HUES6 (cell line): Measurements from ENCODE around the gene LMF2.

Experiments
- H3K27ac ChIP-seq: 2 replicates; pipeline ENCODE4 v1.7.0; 2013; ENCODE audit warnings: low read depth, mild to moderate bottlenecking, low read length, inconsistent platforms
- H3K27me3 ChIP-seq: 2 replicates; pipeline ENCODE4 v1.6.1; 2013; ENCODE audit warnings: low read length; ENCODE audit not compliant: control insufficient read depth, insufficient read depth
- H3K36me3 ChIP-seq: 2 replicates; pipeline ENCODE4 v1.6.1; 2013; ENCODE audit warnings: low read length; ENCODE audit not compliant: control insufficient read depth, insufficient read depth
- H3K4me1 ChIP-seq: 2 replicates; pipeline ENCODE4 v1.6.1; 2013; ENCODE audit warnings: low read length; ENCODE audit not compliant: control insufficient read depth, insufficient read depth
- H3K4me3 ChIP-seq: 2 replicates; pipeline ENCODE4 v1.5.1; 2013; ENCODE audit warnings: low read depth, low read length
- H3K9ac ChIP-seq: one replicate; pipeline ENCODE4 v1.6.1; 2013; ENCODE audit warnings: mild to moderate bottlenecking, low read length
- H3K9me3 ChIP-seq: 2 replicates; pipeline ENCODE4 v1.6.1; 2013; ENCODE audit warnings: low read depth, low read length; ENCODE audit not compliant: control insufficient read depth, insufficient read depth

The LMF2 gene

DNA sequence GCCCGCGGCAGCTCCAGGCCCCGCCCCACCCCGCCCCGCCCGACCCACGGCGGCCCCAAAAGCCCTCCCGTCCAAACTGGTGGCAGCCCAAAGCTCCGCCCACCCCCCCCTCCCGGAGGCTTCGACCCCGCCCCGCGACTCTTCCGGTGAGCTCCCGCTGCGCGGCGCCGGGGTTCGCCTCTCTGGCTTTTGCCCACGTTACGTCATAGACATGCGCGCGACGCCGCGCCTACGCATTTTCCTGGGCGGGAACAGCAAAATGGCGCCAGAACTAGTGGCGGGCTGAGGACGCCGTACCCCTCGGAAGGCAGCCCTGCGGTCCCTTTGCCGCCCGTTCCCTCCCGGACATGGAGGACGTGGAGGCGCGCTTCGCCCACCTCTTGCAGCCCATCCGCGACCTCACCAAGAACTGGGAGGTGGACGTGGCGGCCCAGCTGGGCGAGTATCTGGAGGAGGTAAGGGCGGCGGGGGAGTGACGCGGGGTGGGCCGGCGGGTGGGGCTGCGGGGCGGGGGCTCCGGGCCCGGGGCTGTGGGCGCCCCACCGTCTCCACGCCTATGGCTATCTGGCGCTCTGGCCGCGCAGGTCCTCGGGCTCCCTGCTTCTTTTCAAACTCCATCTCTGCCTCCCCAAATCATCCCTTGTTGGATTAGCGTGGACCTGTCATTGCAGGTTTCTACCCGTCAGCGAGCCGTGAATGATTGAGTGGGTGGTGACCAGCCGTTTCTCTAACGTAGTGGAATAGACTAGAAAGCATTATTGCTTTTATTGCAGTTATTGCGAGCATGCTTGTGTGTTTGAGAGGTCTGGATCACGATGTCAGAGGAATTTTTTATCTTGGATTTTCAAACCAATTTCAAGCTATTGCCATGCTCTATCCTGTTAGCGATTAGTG lies 736 bp upstream of the LMF2 start, which contains the start of gene NCAPH2:
Gene NCAPH2 (plus strand): TSS at position 234 of the 894 bp plus-strand sequence. CDS start 114 bp downstream, at position 348.
- H3K9ac ChIP-seq: peak within 1 kb of the TSS; percentile 99

DNA sequence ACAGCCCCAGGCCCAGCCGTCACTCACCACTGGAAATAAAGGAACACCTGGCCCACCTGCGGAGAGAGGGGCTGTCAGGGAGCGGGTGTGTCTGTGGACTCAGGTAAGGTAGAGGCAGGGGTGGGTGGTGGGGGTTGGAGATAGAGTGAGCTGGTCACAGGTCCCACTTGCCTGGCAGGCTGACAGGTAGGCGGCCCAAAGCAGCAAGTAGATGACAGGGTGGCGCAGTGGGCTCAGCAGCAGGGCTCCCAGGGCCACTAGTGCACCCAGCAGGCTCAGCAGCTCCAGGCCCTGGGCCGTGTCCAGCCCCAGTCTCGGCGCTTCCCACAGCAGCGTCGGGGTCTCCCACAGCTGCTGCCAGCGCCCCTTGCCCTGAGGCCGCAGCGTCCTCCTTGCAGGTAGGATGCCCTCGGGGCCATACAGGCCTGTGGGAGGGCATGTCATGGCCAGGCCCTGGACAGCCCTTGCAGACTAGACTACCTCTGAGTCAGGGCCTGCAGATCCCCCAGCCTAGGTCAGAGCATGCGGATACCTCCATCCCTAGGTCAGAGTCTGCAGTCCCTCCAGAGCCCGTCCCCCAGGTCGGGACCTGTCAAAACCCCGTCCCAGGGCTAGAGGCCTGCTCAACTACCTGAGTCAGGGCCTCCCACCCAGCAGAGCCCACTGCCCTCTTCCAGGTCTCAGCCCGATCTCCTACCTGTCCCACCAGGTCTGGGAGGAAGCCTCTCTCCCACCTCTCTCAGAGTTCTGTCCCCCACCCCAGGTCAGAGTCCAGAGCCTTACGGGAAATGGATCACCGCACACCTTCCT lies 686 bp downstream of the LMF2 start:
- no peaks in the 10 kb centered on the region for H3K27me3 ChIP-seq
- peak overlapping the region; percentile 55; the same call in 1 of the 2 replicates for H3K27ac ChIP-seq
- no peaks in the 10 kb centered on the region for H3K9me3 ChIP-seq
- peaks cover 17% of the 10 kb centered on the region for H3K4me1 ChIP-seq
- H3K4me3 ChIP-seq: peak overlapping the region; percentile 98
- H3K9ac ChIP-seq: peak overlapping the region; percentile 76
- peaks cover 22% of the 10 kb centered on the region for H3K36me3 ChIP-seq

More for the DNA sequence above, 736 bp upstream of the LMF2 start, which contains the start of gene NCAPH2:
- no peaks in the 10 kb centered on the region for H3K27me3 ChIP-seq
- peaks cover 17% of the 10 kb centered on the region for H3K4me1 ChIP-seq
- peaks cover 16% of the 10 kb centered on the region for H3K36me3 ChIP-seq
- peak within 1 kb of the TSS; percentile 98 for H3K27ac ChIP-seq
- H3K4me3 ChIP-seq: peak within 1 kb of the TSS; percentile 100
- no peaks in the 10 kb centered on the region for H3K9me3 ChIP-seq

DNA sequence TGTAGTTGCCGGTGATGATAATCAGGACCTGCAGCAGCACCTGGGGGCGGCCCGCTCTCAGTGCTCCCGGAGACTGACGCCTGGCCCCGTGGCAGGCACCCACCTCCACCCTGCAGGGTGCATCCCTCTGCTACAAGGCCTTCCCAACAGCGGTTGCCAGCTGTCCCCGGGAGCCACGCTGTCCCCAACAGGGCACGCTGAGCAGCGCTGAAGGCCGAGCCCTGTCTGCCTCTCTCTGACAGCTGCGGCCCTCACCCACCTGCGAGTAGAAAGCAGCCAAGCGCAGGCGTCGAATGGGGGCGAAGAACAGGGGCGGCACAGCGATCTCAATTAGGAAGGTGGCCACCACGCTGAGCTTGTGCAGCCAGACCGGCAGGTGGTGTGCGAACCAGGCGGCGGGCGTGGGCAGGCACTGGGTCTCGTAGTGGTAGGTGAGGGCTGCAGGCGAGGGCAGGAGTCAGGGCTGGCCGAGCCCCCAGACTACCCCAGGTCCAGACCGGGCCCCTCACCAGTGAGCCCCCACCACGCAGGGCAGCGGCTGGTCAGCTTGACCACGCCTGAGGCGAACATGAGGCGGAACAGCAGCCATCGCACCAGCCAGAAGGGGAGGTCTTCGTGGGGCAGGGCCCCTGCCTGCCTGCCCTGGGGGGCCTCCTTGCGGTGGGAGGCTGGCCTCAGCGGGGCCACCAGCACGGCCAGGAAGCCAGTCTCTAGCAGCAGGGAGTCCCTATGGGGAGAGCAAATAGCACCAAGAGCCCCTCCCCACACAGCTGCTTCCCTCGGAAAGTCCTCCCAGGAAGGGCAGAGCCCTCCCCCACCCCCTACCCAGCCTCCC lies 1.5 kb downstream of the LMF2 start:
- H3K9me3 ChIP-seq: no peaks in the 10 kb centered on the region
- peaks cover 17% of the 10 kb centered on the region for H3K4me1 ChIP-seq
- H3K27ac ChIP-seq: no peak overlapping the region
- peak overlapping the region; percentile 46 for H3K9ac ChIP-seq
- no peaks in the 10 kb centered on the region for H3K27me3 ChIP-seq
- H3K4me3 ChIP-seq: peak overlapping the region; percentile 98; the same call in 1 of the 2 replicates
- H3K36me3 ChIP-seq: peaks cover 22% of the 10 kb centered on the region

DNA sequence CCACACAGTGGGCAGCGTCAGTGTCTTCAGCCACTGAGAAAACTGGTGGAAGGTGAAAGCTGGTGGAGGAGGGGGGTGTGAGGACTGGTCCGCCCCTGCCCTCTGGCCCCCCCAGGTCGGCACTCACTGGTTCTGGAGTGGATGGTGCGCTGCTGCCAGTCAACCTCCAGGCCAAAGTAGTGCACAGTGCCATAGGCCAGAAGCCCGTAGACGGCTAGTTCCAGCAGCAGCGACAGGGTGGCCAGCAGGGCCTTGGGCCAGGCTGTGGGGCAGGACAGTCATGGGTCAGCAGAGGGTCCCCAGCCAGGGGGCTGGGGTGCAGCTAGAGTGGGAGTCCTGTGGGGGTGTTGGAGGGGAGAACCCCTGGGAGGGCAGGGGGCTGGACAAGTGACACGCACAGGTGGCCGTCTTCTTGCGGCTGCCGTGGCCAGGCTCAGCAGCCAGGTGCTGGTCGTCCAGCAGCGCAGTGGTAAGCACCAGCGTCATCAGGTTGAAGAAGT lies 2.2 kb downstream of the LMF2 start:
- Histone ChIP-seq H3K9me3 (no peaks in the 10 kb centered on the region), H3K27ac (no peak overlapping the region), H3K4me1 (peaks cover 17% of the 10 kb centered on the region), H3K4me3 (no peak overlapping the region), H3K36me3 (peaks cover 22% of the 10 kb centered on the region), H3K9ac (no peak overlapping the region), H3K27me3 (no peaks in the 10 kb centered on the region)

DNA sequence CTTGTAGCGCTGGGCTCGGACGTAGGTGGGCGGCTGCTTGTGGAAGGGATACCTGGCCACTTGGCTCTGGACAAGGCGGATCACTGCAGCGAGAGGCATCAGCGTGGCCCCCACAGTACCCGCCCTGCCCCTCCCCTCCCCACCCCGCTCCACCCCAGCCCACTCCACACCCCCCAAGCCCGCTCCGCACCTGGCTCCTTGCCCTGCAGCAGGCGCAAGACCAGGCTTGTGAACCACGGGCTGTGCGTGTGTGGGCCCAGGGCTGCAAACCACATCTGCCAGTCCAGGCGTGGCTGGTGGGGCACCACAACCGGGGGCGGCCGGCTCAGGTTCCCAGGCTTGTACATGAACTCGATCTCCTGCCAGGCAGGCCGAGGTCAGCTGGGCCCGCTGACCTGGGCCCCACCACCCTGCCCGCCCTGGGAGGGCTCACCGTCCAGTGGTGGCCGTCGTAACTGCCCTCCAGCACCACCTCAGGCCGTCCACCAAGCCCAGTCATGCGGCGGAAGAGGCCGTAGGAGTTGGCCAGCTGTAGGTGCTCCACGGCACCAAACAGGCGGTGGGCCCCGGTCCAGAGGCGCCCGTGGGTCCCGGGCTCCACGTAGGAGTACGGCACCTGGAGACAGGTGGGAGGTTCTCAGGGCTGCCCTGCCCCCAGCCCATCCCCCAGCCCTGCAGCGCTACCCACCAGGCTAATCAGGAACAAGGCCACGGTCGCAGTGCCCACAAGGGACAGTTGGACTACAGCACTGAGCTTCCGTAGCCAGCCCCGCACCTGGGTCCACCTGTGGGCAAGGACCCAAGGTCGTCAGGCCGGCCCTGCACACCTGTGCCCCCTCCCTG lies 2.9 kb downstream of the LMF2 start:
- Histone ChIP-seq H3K27me3 (no peaks in the 10 kb centered on the region), H3K4me1 (peaks cover 17% of the 10 kb centered on the region), H3K36me3 (peaks cover 22% of the 10 kb centered on the region), H3K9me3 (no peaks in the 10 kb centered on the region), H3K9ac (no peak overlapping the region), H3K4me3 (no peak overlapping the region), H3K27ac (no peak overlapping the region)

DNA sequence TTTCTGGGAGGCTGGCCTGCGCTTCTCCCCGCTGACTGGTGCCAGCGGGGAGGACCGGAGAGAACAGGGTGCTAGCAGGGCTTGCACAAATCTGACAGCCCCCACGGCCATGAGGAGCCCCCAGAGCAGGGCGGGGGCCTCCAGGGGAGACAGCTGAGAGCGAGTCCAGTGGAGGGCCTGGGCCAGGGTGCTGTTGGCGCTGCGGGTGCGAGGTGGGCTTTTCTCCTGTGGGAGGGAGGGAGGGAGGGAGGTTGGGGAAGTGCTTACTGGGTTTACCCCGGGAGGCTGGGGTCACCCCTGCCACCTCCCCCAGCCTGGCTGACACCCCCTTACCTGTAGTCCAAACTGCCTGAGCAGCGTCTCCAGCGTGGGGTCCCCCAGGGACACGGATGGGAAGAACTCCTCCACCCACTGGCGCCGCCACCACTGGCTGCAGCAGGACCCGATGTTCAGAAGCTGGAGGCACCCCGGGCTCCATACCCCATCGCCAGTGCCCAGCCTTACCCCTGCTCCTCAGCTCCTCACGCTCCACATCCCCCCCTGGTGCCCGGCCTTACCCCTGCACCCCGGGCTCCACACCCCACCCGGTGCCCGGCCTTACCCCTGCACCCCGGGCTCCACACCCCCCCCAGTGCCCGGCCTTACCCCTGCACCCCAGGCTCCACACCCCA lies 3.9 kb downstream of the LMF2 start:
- H3K27me3 ChIP-seq: no peaks in the 10 kb centered on the region
- peaks cover 22% of the 10 kb centered on the region for H3K36me3 ChIP-seq
- H3K27ac ChIP-seq: no peak overlapping the region
- H3K4me3 ChIP-seq: no peak overlapping the region
- H3K9ac ChIP-seq: no peak overlapping the region
- H3K9me3 ChIP-seq: no peaks in the 10 kb centered on the region
- peaks cover 15% of the 10 kb centered on the region for H3K4me1 ChIP-seq

DNA sequence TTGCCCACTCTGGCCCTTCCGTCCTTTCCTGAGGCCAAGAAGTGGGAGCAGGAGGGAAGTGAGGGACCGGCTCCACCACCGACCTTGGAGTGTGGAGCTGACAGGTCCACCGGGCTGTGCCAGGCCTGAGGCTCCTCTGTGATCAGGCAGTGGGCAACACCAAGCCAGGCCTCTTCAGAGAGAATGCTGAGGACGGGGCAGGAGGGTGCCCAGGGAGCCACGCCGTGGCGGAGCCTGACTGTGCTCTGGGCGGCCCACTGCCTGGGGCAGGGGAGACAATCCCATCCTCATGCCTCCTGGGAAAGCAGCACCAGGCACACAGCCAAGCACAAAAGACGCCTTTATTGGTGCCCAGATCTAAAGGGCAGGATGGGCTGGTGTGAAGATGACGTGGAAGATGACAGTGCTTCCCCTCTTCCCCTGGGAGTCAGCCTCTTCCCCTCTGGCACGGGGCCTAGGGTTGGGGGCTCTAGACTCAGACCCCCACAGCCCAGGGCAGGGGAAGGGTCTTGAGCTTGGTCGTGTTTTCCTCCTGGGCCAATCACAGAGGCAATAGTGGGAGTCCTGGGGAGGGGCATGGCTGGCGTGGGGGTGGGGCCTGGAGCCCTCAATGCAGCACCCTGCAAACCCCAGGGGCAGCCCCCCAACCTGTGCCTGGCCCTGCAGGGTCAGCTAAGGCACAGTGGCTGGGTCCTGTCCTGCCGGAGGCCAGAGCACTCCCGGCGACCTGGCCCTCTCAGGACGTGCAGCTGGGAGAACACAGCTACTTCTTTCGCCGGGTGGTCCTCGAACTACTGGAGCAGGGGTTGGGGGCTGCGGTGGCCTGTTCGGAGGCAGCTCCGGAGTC lies 4.7 kb downstream of the LMF2 start:
- Histone ChIP-seq H3K27ac (no peak overlapping the region), H3K9ac (no peak overlapping the region)

DNA sequence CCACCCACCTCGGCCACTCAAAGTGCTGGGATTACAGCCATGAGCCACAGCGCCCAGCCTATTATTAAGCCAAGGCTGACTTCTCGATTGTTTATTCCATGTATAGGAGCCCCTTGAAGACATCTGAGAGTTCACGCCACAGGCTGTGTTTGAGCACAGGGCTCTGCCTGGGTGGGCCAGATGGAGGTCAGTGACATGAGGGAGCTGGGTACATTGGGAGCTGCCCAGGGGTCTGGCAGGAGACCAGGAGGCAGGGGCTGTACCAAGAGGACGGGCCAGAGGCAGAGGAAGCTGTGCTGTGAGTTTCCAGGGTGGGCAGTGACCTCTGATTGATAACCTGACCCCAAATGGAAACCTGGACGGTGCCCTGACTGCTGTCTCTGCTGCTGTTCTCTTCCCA lies 5.4 kb downstream of the LMF2 start:
- Histone ChIP-seq H3K4me1 (peaks cover 19% of the 10 kb centered on the region), H3K36me3 (peaks cover 21% of the 10 kb centered on the region), H3K4me3 (no peak overlapping the region), H3K9me3 (no peaks in the 10 kb centered on the region), H3K9ac (no peak overlapping the region), H3K27ac (no peak overlapping the region), H3K27me3 (no peaks in the 10 kb centered on the region)

More for the DNA sequence above, 4.7 kb downstream of the LMF2 start:
- Histone ChIP-seq H3K36me3 (peaks cover 21% of the 10 kb centered on the region), H3K4me1 (peaks cover 19% of the 10 kb centered on the region), H3K27me3 (no peaks in the 10 kb centered on the region), H3K4me3 (no peak overlapping the region), H3K9me3 (no peaks in the 10 kb centered on the region)

DNA sequence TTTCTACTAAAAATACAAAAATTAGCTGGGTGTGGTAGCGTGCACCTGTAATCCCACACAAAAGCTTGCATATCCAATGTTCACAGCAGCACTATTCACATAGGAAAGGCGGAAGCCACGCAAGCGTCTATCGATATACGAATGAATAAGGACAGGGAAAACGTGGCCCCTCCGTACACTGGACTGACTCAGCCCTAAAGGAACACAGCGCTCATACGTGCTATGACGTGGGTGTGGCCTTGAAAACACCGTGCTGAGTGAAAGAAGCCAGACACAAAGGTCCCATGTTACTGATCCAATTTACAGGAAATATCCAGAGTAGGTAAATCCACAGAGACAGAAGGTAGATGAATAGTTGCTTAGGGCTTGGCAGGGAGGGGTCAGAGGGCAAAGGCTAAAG lies 7.0 kb downstream of the LMF2 start:
- H3K36me3 ChIP-seq: peaks cover 16% of the 10 kb centered on the region
- no peaks in the 10 kb centered on the region for H3K9me3 ChIP-seq
- no peak overlapping the region for H3K9ac ChIP-seq
- H3K4me3 ChIP-seq: no peak overlapping the region
- H3K27me3 ChIP-seq: no peaks in the 10 kb centered on the region
- no peak overlapping the region for H3K27ac ChIP-seq
- H3K4me1 ChIP-seq: peaks cover 6% of the 10 kb centered on the region; the same call in 1 of the 2 replicates
